GM20431 (cell line): Measurements from ENCODE around the gene ATF6.

Experiments
- in situ Hi-C: fragments of 300-500 bp; cut with MseI, MboI; formaldehyde crosslinking; loops from one replicate; pipeline ENCODE4 v1.15.0; 2020; ENCODE audit warnings: low sequenced_read_pairs; ENCODE audit not compliant: unreplicated experiment

Gene ATF6

DNA sequence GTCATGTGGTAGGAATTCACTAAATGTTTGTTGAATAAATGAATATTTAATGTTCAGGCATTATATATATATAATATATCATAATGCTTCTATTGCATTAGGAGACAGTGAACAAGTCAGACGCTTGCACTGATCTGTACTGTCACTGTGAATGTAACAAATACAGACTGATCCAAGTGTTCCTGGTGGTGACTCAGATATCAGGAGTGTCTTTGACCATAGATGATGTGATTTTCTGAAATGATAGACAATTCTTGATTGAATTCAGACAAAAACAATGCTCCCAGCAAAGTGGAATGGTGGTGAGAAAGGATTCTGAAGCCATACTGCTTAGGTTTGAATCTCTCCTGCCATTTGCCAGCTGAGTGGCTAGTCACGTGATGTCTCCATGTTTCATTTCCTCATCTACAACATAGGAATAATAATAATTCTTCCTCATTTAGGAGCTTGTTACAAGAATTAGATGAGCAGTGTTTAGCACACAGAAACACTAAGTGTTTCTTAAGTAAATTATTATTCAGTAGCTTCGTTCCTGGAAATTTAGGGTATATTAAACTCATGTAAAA is 186.6 kb downstream of the ATF6 start:
- in situ Hi-C loops, result no loop called here

- in situ Hi-C loops, result no loop called here
Measured at GRCh38 chr1:161953256-161953920, 187.3 kb downstream of the ATF6 start.

DNA sequence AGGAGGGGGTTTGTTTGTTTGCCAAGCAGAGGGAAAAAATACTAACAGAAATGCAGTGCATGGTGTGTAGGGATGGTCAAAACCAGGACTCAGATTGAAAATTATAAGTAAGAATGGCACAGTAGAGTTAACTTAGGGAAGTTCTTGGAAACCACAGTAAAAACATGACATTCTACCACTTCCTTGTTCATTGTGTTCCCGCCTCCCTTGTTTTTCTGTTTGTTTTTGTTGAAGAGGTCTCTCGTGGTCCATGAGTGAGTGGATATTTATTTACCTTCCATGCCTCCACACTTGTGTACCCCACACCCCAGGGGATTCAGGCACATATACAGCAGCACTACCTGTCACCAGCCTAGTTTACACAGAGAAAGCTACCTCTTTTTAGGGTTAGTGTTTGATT is 187.9 kb downstream of the ATF6 start:
- in situ Hi-C loops, result no loop called here

- in situ Hi-C loops, result no loop called here
Measured at GRCh38 chr1:161954466-161954865, 188.3 kb downstream of the ATF6 start.

DNA sequence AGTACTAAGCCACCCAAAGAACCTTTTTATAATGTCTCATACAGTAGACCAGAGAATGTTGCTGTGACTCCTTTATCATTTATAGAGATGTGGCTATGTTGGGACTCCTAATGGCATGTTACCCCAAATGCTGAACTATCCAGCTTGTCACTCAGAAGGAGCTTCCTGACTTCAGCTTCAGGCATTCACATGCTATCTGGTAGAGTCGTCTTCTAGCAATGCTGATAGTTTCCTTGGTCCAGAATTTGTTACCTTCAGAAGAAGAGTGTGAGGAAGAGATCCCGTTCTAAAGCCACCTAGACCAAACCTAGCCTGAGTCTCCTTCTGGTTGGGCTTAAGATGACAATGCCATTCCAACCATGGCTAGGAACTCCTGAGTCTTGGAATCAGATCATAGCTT is 189.5 kb downstream of the ATF6 start:
- in situ Hi-C loops, result no loop called here

- in situ Hi-C loops, result no loop called here
Measured at GRCh38 chr1:161956097-161956496, 190.0 kb downstream of the ATF6 start.

- in situ Hi-C loops, result no loop called here
Measured at GRCh38 chr1:161956930-161957329, 190.8 kb downstream of the ATF6 start.

GRCh38 chr1:161958425-161958824 is 192.3 kb downstream of the ATF6 start:
- in situ Hi-C loops, result no loop called here

GRCh38 chr1:161962091-161962887 is 196.2 kb downstream of the ATF6 start:
- in situ Hi-C loops, result no loop called here

- in situ Hi-C loops, result no loop called here
Measured at GRCh38 chr1:161966067-161966466, 199.9 kb downstream of the ATF6 start.

GRCh38 chr1:161970036-161970435 is 203.9 kb downstream of the ATF6 start:
- in situ Hi-C loops, result no loop called here

- in situ Hi-C loops, result no loop called here
Measured at GRCh38 chr1:161970633-161971032, 204.5 kb downstream of the ATF6 start.

- in situ Hi-C loops, result no loop called here
Measured at GRCh38 chr1:161972828-161973227, 206.7 kb downstream of the ATF6 start.

GRCh38 chr1:161973924-161974845 is 208.1 kb downstream of the ATF6 start:
- in situ Hi-C loops, result no loop called here

- in situ Hi-C loops, result no loop called here
Measured at GRCh38 chr1:161978011-161978790, 212.1 kb downstream of the ATF6 start.

- in situ Hi-C loops, result no loop called here
Measured at GRCh38 chr1:161981126-161981525, 215.0 kb downstream of the ATF6 start.

DNA sequence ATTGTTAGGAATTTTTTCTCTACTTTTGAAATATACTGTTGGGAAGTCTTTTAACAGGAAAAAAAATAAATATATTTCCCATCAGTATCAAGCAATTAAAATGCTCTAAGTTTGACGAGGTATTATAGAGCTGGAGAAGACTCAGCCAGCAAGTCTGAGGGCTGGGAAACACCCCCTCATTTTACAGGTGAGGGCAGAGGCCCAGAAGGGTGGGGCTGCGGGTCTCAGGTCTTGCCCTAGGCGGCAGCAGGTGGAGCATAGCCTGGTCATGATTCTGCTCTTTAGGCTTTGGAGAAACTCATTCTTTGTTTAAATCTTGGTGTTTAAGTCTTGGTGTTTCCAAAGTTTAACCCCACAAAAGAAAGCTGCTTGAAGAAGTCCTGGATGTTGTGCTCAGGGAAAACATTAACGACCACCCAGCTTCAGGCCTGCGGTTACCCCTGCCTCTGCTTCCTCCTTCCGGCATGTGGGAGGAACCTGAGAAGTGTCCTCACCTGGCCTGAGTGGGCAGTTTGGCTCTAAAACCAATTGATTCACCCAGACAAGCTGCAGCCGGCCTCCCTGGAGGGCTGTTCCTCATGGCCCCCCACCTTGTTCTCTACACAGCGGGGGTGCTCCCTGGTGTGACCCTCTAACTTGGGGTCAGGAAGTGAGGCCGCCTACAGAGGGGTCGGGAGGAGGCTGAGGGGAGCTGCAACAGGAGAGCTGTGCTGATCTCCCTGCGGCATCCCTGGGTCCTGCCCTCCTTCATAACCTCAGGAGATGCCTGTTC is 215.8 kb downstream of the ATF6 start:
- in situ Hi-C loops, result no loop called here

- in situ Hi-C loops, result no loop called here
Measured at GRCh38 chr1:161982507-161982895, 216.4 kb downstream of the ATF6 start.

- in situ Hi-C loops, result no loop called here
Measured at GRCh38 chr1:161982917-161983316, 216.8 kb downstream of the ATF6 start.
